Urothelium cell line (cell line): ENCODE results near the gene CALD1.

Experiments used
- DNase-seq: peaks from one replicate; pipeline ENCODE4 v3.0.0; 2011; ENCODE audit warnings: low spot score, mixed read lengths
- FAIRE-seq: peaks from 2 replicates; lab custom pipeline; 2011; peaks lifted over from hg19 to GRCh38; lab: Jason Lieb, UNC

Gene CALD1

DNA sequence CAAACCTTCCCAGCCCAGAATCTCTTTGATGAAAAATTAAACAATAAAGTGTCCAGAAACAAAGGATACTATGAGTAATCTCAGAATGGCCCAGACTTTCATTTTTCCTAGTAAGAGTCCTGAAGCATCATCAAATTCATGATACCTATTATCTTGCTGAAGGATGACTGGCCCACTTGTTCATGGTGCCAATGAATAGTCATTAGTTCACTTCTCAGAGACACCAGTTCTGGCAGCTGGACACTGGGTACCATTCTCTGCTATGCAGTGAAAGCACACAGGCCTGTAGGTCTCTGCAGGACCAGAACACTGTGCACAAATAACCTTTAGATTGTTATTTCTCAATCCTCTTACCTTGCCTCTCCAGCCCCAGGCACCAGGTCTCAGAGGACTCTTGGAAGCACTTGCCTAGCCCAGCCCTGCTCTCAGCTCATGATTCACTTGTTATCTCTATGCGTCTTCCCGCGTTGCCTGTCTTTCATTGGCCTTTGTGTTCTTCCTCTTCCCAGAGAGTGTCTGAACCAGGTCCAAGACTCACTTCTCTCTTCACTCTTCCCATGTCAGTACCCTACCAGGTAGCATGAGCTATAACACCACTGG, 108.8 kb downstream of the CALD1 start:
- FAIRE-seq, result no peak

GRCh38 chr7:134890246-134891240, 111.1 kb downstream of the CALD1 start:
- DNase-seq (peak; percentile 48), FAIRE-seq (no peak)

More for the DNA sequence above, 108.8 kb downstream of the CALD1 start:
- no peak for DNase-seq

DNA sequence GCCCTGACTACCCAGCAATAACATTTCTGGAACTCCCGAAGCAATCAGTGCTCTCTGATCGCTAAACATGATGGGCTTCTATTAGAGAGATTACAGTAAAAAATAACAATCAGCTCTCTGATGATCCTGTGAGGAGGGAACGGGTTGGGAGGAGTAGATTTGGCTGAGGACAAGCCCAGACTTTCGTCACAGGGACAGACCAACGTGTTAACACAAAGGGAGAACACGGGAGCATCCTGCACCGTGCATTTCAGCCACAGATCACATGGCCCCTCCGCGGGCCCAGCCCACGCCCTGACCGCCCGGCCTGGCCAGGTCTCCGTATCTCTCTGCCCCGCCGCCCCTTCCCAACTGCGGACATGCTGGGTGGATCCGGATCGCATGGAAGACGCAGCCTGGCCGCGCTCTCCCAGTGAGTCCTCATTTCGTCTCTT, 111.8 kb downstream of the CALD1 start:
- DNase-seq (peak; percentile 84), FAIRE-seq (no peak)

GRCh38 chr7:134891696-134892678, 112.6 kb downstream of the CALD1 start:
- FAIRE-seq (no peak), DNase-seq (peak; percentile 30)

DNA sequence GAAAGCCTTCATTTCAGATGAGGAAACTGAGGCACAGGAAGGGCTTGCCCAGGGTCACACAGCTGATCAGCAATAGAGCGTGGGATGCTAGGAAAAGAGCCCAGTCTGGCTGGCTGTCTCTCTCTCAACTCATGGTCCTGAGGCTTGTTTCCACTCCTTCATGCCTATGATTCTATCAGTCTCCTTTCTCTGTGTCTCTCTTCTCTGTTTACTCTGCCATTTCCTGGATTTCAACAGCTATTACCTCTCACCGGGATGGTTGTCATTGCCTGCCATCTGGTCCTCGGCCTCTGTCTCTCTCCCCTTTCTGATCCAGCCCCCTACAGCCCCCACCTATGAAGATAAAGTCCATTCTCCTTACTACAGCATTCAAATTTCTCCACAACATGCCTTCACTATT, 113.5 kb downstream of the CALD1 start:
- no peak for DNase-seq
- no peak for FAIRE-seq

DNA sequence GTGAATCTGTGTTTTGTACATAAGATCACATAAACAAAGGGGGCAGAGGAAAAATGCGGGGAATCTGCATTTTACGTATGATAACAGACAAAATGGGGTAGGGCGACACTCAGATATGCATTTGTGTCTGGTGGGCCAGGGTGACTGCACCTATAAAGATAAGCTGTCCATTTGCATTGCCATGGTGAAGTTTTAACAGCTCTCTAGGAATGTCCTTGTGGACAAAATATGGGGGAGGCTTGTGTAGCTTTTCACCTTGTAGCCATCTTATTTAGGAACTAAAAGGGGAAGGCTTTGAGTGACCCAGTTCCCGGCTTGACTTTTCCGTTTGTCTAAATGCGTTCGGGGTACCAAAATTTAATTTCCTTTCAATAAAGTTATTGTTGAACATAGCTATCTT, 114.5 kb downstream of the CALD1 start:
- DNase-seq (no peak), FAIRE-seq (no peak)

- FAIRE-seq, result no peak
Observed at GRCh38 chr7:134894928-134895327, 115.5 kb downstream of the CALD1 start.

DNA sequence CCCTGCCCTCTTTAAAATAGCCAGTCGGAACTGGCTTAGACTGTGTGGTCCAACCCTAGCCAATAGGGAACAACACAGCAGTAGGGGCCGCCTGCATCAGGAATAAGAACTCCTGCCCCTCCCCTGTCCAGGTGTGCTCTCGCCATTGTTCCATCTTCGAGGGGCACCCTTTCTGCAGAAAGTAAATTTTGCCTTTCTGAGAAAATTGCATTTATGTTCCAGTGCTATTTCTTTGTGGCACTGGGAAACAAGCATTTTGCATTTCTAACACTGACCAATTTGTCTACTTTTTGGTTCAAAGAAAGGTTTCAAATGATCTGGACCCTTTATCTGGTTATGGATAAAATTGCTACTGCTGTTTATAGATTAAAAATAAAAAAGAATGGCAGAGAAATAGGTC, 116.6 kb downstream of the CALD1 start:
- no peak for FAIRE-seq
- DNase-seq, result no peak

More at GRCh38 chr7:134894928-134895327, 115.5 kb downstream of the CALD1 start:
- no peak for DNase-seq

GRCh38 chr7:134897936-134898335, 118.5 kb downstream of the CALD1 start:
- FAIRE-seq (no peak), DNase-seq (no peak)

GRCh38 chr7:134899729-134900128, 120.3 kb downstream of the CALD1 start:
- FAIRE-seq (no peak), DNase-seq (peak; percentile 14)

DNA sequence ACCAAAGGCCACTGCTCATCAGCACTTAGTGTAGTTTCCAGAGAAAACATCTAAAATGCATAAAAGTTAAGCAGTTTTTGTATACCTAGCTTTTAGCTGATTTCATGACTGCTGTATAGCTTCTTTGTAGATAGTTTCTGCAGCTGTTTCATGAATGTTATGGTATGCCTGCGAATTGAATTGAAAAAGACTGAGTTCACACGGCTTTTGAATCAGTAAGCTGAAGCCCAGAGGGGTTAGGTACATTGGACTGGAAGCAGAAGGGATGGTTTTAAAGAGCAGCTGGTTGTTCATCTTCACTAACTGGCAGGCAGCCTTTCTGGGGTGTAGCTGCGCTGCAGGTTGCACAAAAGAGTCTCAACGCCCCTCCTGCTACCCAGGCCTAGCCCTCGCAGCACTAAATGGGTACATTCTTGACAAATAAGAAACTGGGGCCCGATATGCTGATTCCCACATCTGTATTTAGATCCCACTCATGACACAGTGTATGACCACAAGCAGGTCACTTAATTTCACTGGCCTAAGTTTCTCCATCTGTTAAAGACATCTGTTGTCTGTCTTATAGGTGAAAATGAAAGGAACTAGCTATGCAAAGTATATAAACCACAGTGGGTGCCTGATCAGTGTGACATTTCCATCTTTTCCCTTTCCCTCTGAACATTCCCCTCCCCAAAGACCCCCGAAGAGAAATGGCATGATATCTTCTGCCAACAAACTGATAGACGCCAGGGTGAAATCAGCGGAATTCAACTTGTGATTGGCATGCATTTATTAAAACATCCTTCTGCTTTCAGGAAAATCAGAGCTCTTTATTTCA, 120.9 kb downstream of the CALD1 start:
- FAIRE-seq (no peak), DNase-seq (no peak)

- no peak for FAIRE-seq
- DNase-seq, result no peak
Observed at GRCh38 chr7:134901389-134902020, 122.1 kb downstream of the CALD1 start.

DNA sequence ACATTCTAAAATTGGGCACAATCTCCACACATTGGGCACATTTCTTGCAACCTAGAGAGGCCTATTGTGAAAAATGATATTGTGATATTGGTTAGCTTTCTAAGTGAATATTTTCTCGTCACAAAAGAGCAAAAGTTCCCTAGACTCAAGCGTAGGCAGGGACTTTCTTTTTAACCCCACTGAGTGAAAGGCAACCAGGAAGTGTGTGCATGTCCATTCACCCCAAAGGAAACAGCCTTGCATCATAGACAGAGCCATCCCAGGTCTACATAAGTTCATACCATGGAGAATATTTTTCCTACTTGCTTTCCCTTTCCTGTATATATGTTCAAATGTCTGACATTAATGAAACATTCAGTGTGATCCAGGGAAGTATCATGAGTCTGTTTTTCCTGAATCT, 122.6 kb downstream of the CALD1 start:
- DNase-seq (no peak), FAIRE-seq (no peak)

GRCh38 chr7:134903073-134903790, 123.8 kb downstream of the CALD1 start:
- no peak for FAIRE-seq
- DNase-seq, result no peak

- DNase-seq, result peak; percentile 9
- FAIRE-seq, result no peak
Observed at GRCh38 chr7:134905375-134905774, 125.9 kb downstream of the CALD1 start.

- DNase-seq (no peak), FAIRE-seq (no peak)
Observed at GRCh38 chr7:134907000-134907399, 127.6 kb downstream of the CALD1 start.

- DNase-seq (no peak), FAIRE-seq (no peak)
Observed at GRCh38 chr7:134907639-134908038, 128.2 kb downstream of the CALD1 start.

DNA sequence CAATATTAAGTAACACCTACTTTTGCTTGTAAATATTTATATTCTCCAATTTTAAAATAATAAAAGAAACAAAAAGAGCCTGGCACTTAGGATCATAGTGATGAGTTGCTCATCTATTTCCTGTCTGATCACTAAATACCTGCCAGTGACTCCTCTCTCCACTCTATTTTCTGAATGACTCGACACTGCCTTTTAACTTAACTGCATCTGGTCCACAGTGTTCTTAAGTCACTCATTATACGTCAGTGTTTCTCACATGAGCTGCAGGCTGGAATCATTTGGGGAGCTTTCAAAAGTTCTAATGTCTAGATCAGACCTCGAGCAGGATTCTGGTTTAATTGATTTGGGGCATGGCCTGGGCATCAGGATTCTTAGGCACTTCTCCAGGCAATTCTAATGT, 128.9 kb downstream of the CALD1 start:
- no peak for FAIRE-seq

More for the DNA sequence above, 128.9 kb downstream of the CALD1 start:
- no peak for DNase-seq
